OCI-LY7 (cell line): ENCODE results near the gene OLFML2B. TPM values are rescaled to one million over a fixed set of nuclear protein-coding genes. Genes with fewer than 3 reads are reported as not detected.

Source experiments
- BruUV-seq: library from RNA; stranded (reverse); fragments of 400-500 nt; replicated peaks from 2 replicates; lab custom pipeline; 2021; lab: Mats Ljungman, UMichigan
- CTCF ChIA-PET: fragments of 300-600 bp; sonication (Branson Sonifier 250); formaldehyde crosslinking; loops from one replicate; lab custom pipeline; 2022; ENCODE audit warnings: antibody characterized with exemption; ENCODE audit not compliant: unreplicated experiment; lab: Charles Lee
- POLR2A ChIA-PET: fragments of 300-600 bp; sonication (Branson Sonifier 250); formaldehyde crosslinking; loops from one replicate; lab custom pipeline; 2022; ENCODE audit warnings: antibody characterized with exemption; lab: Charles Lee
- DNase-seq: peaks from one replicate; pipeline ENCODE4 v3.0.0-alpha.2; 2015; ENCODE audit warnings: low spot score
- H2AFZ ChIP-seq: fragments of 200-600 bp; sonication (generic), shearing (Covaris generic); 2 replicates; pipeline ENCODE4 v1.6.1; 2014; ENCODE audit warnings: mild to moderate bottlenecking, antibody characterized with exemption, low read length, moderate library complexity
- H3K27ac ChIP-seq: fragments of 200-600 bp; sonication (generic); 2 replicates; pipeline ENCODE4 v1.5.1; 2014; ENCODE audit warnings: mixed run types, low read depth, mild to moderate bottlenecking, moderate library complexity, low read length, inconsistent platforms; ENCODE audit not compliant: poor library complexity, severe bottlenecking
- H3K36me3 ChIP-seq: fragments of 200-600 bp; sonication (generic); 2 replicates; pipeline ENCODE4 v1.6.1; 2014; ENCODE audit warnings: mild to moderate bottlenecking, antibody characterized with exemption, low read length, moderate library complexity, mixed read lengths; ENCODE audit not compliant: insufficient read depth
- H3K4me1 ChIP-seq: fragments of 200-600 bp; sonication (generic); 2 replicates; pipeline ENCODE4 v1.5.1; 2014; ENCODE audit warnings: mild to moderate bottlenecking, low read length; ENCODE audit not compliant: insufficient read depth, poor library complexity, severe bottlenecking
- H3K4me2 ChIP-seq: fragments of 200-600 bp; sonication (generic); 2 replicates; pipeline ENCODE4 v1.6.1; 2014; ENCODE audit warnings: mild to moderate bottlenecking, low read length
- H3K4me3 ChIP-seq: fragments of 200-600 bp; sonication (generic); 2 replicates; pipeline ENCODE4 v1.5.1; 2014; ENCODE audit warnings: mild to moderate bottlenecking, low read depth, low read length; ENCODE audit not compliant: poor library complexity, severe bottlenecking
- H3K79me2 ChIP-seq: fragments of 200-600 bp; sonication (generic); 2 replicates; pipeline ENCODE4 v1.6.1; 2016; ENCODE audit warnings: low read depth, mild to moderate bottlenecking, low read length, moderate library complexity, mixed read lengths; ENCODE audit not compliant: insufficient read depth
- H3K9me2 ChIP-seq: fragments of 200-600 bp; sonication (generic); 2 replicates; pipeline ENCODE4 v1.6.1; 2016; ENCODE audit warnings: mild to moderate bottlenecking, low read length, mixed read lengths; ENCODE audit not compliant: insufficient read depth
- H3K9me3 ChIP-seq: fragments of 200-600 bp; sonication (generic); 2 replicates; pipeline ENCODE4 v1.6.1; 2014; ENCODE audit warnings: mild to moderate bottlenecking, mixed run types, low read length, mixed read lengths
- H4K20me1 ChIP-seq: fragments of 200-600 bp; sonication (generic); 2 replicates; pipeline ENCODE4 v1.6.1; 2014; ENCODE audit warnings: mild to moderate bottlenecking, antibody characterized with exemption, low read length, moderate library complexity, mixed read lengths; ENCODE audit not compliant: insufficient read depth
- CTCF ChIP-seq: fragments of 200-600 bp; sonication (generic); conservative IDR thresholded peaks from 2 replicates; pipeline ENCODE4 v1.5.1; 2014; ENCODE audit warnings: mild to moderate bottlenecking, antibody characterized with exemption, low read length, moderate library complexity, mixed read lengths
- EZH2phosphoT487 ChIP-seq: fragments of 200-600 bp; sonication (generic); IDR thresholded peaks from 2 replicates; pipeline ENCODE4 v1.6.1; 2018; ENCODE audit warnings: low read depth, borderline replicate concordance, mild to moderate bottlenecking, mixed run types, antibody characterized with exemption, low read length, moderate library complexity, mixed read lengths
- intact Hi-C: fragments of 100-400 bp; cut with micrococcal nuclease; formaldehyde crosslinking; loops from one replicate; pipeline ENCODE4 v1.10.0; 2022; ENCODE audit not compliant: unreplicated experiment
- total RNA-seq, 2 experiments: library from RNA; depleted of rRNA in 1 of 2; stranded (reverse); fragments of >200 nt in 1 of 2; shearing (Covaris generic) in 1 of 2; gene quantifications; 2 replicates each; pipeline ENCODE4 v1.2.3, GENCODE V29; 2014 to 2022

Gene OLFML2B
- total RNA-seq, 2 experiments from 2014 or later: not detected

GRCh38 chr1:162003061-162003829, 20.4 kb downstream of the OLFML2B start:
- Histone ChIP-seq H3K9me2 (no peaks in the 10 kb centered on the region), H3K4me2 (no peak overlapping the region), H3K36me3 (no peaks in the 10 kb centered on the region), H2AFZ (no peak overlapping the region), H3K4me1 (no peaks in the 10 kb centered on the region), H3K79me2 (no peaks in the 10 kb centered on the region), H3K4me3 (no peak overlapping the region), H4K20me1 (no peaks in the 10 kb centered on the region), H3K27ac (no peak overlapping the region), H3K9me3 (no peaks in the 10 kb centered on the region)
- intact Hi-C loops: no loop called here
- CTCF ChIA-PET: no interaction called here
- no peak for DNase-seq
- POLR2A ChIA-PET: interaction anchor here (0.6 kb wide), 1 partner anchor 342 kb away, joined by 3 read pairs; no protein-coding TSS in a partner anchor
- BruUV-seq: no TSS peak
- TF ChIP-seq EZH2phosphoT487 (no peak), CTCF (no peak)

- no peak for DNase-seq
- no peaks in the 10 kb centered on the region for H3K79me2 ChIP-seq
- no peaks in the 10 kb centered on the region for H3K9me3 ChIP-seq
- H3K9me2 ChIP-seq: no peaks in the 10 kb centered on the region
- H3K36me3 ChIP-seq: no peaks in the 10 kb centered on the region
- H4K20me1 ChIP-seq: no peaks in the 10 kb centered on the region
- no peak for TF ChIP-seq EZH2phosphoT487
- no peak for TF ChIP-seq CTCF
- H2AFZ ChIP-seq: no peak overlapping the region
- CTCF ChIA-PET: no interaction called here
- no peak overlapping the region for H3K4me3 ChIP-seq
- no TSS peak for BruUV-seq
- POLR2A ChIA-PET: no interaction called here
- H3K4me2 ChIP-seq: no peak overlapping the region
- H3K4me1 ChIP-seq: no peaks in the 10 kb centered on the region
- intact Hi-C loops: no loop called here
- H3K27ac ChIP-seq: no peak overlapping the region
Observed at GRCh38 chr1:162000053-162000420, 23.6 kb downstream of the OLFML2B start.
